Aorta (tissue), 5 donors: ENCODE results near the gene DOCK9. TPM values are rescaled to one million over a fixed set of nuclear protein-coding genes. Genes with fewer than 3 reads are reported as not detected.
A peak's percentile ranks its signal among the peaks of the same experiment; 100 is the strongest.

ENCODE experiments used
- ATAC-seq: fragments of 200-7000 bp; cut with Tn5 transposase; one replicate; pipeline ENCODE4 v1.9.1; 2022; ENCODE audit warnings: moderate library complexity; ENCODE audit not compliant: low FRiP score
- DNase-seq, 2 donors: peaks; one replicate each; pipeline ENCODE4 v3.0.0-alpha.2; 2020
- H3K27ac ChIP-seq, 2 donors: one replicate each; pipeline ENCODE4 v1.5.1; 2013; ENCODE audit warnings: low read length in 2 of 2, mild to moderate bottlenecking in 2 of 2, moderate library complexity in 2 of 2, control low read depth in 1 of 2, inconsistent platforms in 1 of 2, low read depth in 1 of 2
- H3K27me3 ChIP-seq, 2 donors: one replicate each; pipeline ENCODE4 v1.6.1; 2013; ENCODE audit warnings: control low read depth in 1 of 2, low read length in 1 of 2, mild to moderate bottlenecking in 1 of 2, moderate library complexity in 1 of 2; ENCODE audit not compliant: insufficient read depth in 2 of 2, control insufficient read depth in 1 of 2
- H3K36me3 ChIP-seq, 2 donors: one replicate each; pipeline ENCODE4 v1.6.1; 2013; ENCODE audit warnings: control low read depth in 1 of 2, low read length in 1 of 2, mild to moderate bottlenecking in 1 of 2; ENCODE audit not compliant: insufficient read depth in 2 of 2, control insufficient read depth in 1 of 2
- H3K4me1 ChIP-seq, 2 donors: one replicate each; pipeline ENCODE4 v1.6.1; 2013; ENCODE audit warnings: low read length in 2 of 2, control low read depth in 1 of 2, mild to moderate bottlenecking in 1 of 2, moderate library complexity in 1 of 2; ENCODE audit not compliant: insufficient read depth in 2 of 2, control insufficient read depth in 1 of 2
- H3K4me3 ChIP-seq, 2 donors: one replicate each; pipeline ENCODE4 v1.5.1; 2013; ENCODE audit warnings: low read length in 2 of 2, control low read depth in 1 of 2, mild to moderate bottlenecking in 1 of 2
- H3K9me3 ChIP-seq: one replicate; pipeline ENCODE4 v1.6.1; 2013; ENCODE audit warnings: mild to moderate bottlenecking, low read length; ENCODE audit not compliant: control insufficient read depth
- WGBS, 2 donors: extraction: QIAGEN DNeasy Blood & Tissue Kit; methylation state at CpG; one replicate each; pipeline ENCODE4 v1.1.7; 2013; 5-methylcytosine and 5-hydroxymethylcytosine counted together
- intact Hi-C, 2 donors: fragments of 100-400 bp; cut with DNase I; formaldehyde crosslinking; loops; one replicate each; pipeline versions ENCODE4 v1.14.2 to v1.15.0; 2022
- polyA plus RNA-seq, 2 donors: library from polyadenylated mRNA; stranded (reverse); fragments of 200-250 nt; gene quantifications; one replicate each; pipeline ENCODE4 v1.2.3, GENCODE V29; 2013
- total RNA-seq, 2 donors: library from RNA; stranded (reverse); fragmentation: NEBNext Ultra II Directional; extraction: Animal tissue kit (Norgen Biotek cat#: 25700); gene quantifications; one replicate each; pipeline ENCODE4 v1.2.1, GENCODE V29; 2021
- donor health status: healthy with polysubstance abuse.
- donor health status: Bipolar disorder and iron deficiency.
- donor health status: DM: no; HTN: no; CAD: no.
- donor health status: DM: no; HTN: no; CAD: no.
- donor health status: DM: yes; HTN: yes; CAD: no.

The DOCK9 gene
- total and polyA plus RNA-seq, 4 donors, result 9.1 to 107 (median 43.8) TPM

GRCh38 chr13:98913741-98914140 lies 64.1 kb downstream of the DOCK9 start:
- no peak overlapping the region for H3K27ac ChIP-seq
- peaks cover 0 to 4% of the 10 kb centered on the region in 2 donors for H3K36me3 ChIP-seq
- H3K4me1 ChIP-seq, result no peaks in the 10 kb centered on the region
- intact Hi-C loops, result no loop called here
- DNase-seq (no peak), ATAC-seq (no peak)
- H3K9me3 ChIP-seq, result no peaks in the 10 kb centered on the region
- H3K27me3 ChIP-seq, result no peaks in the 10 kb centered on the region
- no peak overlapping the region for H3K4me3 ChIP-seq
- WGBS, 2 donors, result 70 to 76% methylated on average over 5 of the region's 5 CpGs

- DNase-seq (no peak), ATAC-seq (no peak)
- no peaks in the 10 kb centered on the region for H3K9me3 ChIP-seq
- H3K4me1 ChIP-seq, result no peaks in the 10 kb centered on the region
- intact Hi-C loops, result no loop called here
- H3K4me3 ChIP-seq, result no peak overlapping the region
- no peaks in the 10 kb centered on the region for H3K27me3 ChIP-seq
- H3K27ac ChIP-seq, result no peak overlapping the region
- peaks cover 0 to 4% of the 10 kb centered on the region in 2 donors for H3K36me3 ChIP-seq
These were observed 65.0 kb downstream of the DOCK9 start for GRCh38 chr13:98912846-98913245.

DNA sequence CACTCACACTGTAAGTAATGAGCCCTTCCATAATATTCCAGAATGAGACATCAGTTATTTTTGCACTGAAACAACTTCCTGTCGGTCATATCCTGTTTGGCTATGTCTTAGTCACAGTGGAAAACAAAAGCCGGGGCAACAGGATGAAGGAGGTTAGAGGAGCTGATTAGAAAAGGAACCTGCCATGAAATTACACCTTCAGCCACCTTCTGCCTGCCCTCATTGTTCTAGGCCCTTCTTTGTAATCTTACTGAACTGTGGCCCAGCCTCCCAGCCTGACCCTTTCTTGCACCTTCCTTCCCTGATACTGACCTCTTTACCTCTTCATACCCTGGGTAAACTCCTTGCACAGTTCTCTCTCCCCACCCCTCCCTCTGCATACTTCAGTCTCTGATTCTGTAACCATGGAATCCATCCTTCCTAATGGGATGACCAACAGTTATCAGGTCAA lies 67.3 kb downstream of the DOCK9 start:
- WGBS, 2 donors, result 17 to 29% methylated on average over 2 of the region's 2 CpGs
- H3K4me1 ChIP-seq, result no peaks in the 10 kb centered on the region
- peak; percentile 71 for ATAC-seq
- no peaks in the 10 kb centered on the region for H3K27me3 ChIP-seq
- peak overlapping the region in 1 of 2 donors; percentile 4 for H3K27ac ChIP-seq
- peaks cover 0 to 4% of the 10 kb centered on the region in 2 donors for H3K36me3 ChIP-seq
- no peak overlapping the region for H3K4me3 ChIP-seq
- no peak for DNase-seq
- H3K9me3 ChIP-seq, result no peaks in the 10 kb centered on the region
- intact Hi-C loops, result no loop called here

DNA sequence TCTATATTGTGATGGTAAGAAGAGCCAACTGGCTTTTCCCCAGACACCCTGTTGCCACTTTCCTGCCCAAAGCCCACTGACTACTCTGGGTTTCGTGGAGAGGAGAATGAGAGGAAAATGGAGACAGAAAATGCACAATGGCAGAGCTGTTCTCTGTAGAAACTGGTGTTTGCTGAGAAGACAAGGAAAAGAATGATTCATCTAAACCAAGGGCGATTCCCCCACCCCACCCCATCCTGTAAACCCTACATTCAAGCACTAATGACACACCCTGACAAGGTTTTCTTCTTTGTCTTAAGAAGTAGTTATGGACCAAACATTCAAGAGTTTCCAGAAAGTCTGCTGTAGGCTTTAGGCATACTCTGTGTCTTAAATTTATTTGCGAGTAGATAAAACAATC lies 68.8 kb downstream of the DOCK9 start:
- DNase-seq, result no peak
- no peak for ATAC-seq
- H3K27ac ChIP-seq, result no peak overlapping the region
- intact Hi-C loops, result no loop called here
- H3K36me3 ChIP-seq, result no peaks in the 10 kb centered on the region
- no peaks in the 10 kb centered on the region for H3K4me1 ChIP-seq
- no peak overlapping the region for H3K4me3 ChIP-seq
- no peaks in the 10 kb centered on the region for H3K9me3 ChIP-seq
- 89 to 95% methylated on average over 3 of the region's 3 CpGs for WGBS, 2 donors
- no peaks in the 10 kb centered on the region for H3K27me3 ChIP-seq

DNA sequence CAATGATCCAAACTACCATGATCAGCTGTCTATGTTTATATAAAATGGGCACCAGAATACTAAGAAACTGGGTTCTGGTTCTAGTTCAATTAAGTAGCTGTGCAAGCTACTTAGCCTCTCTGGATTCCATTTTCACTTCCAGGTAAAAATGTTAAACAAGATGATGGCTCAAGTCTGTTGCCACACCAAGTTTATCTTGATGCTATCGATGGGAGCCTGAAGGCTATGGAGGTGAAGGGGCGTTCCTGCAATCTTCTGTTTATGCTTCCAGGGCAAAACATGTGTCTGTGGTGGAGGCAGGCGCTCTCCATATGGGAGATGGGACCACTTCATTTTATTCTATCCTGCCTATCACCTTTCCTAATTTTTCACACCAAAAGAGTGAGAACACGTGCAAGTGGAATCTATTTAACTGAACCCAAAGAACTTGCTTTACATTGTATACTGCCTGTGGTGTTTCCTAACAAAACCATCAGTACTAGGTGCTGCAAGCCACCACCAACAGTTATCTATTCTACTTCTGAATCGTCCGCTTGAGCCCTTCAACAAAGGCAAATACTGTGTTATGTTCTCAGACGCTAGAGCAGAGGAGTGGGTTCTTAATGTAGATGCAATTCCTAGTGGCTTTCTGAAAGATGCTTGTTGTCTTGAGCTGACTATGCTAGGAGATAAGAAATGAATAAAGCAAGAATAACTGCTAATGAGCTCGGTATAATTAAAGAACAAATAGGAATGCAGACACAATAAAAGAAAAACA lies 70.9 kb downstream of the DOCK9 start:
- no peak for DNase-seq
- intact Hi-C loops, result no loop called here

DNA sequence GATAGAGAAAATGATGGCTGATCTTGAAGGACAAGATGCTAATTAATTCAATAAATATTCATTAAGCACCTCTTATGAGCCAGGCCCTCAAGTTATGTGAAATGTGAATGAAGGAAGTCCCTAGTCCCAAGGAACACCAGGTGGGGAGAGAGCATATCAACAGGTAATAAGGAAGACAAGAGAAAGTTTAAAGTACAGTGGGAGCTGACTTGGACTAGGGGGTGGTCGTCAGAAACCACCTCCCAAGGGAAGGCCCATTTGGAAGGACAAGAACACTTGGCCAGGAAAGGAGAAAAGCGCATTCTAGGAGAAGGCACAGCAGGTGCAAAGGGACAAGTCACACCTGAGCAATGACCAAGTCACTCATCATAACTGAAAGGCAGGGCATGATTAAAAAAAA lies 72.7 kb downstream of the DOCK9 start:
- Histone ChIP-seq H3K9me3 (no peaks in the 10 kb centered on the region), H3K36me3 (peaks cover 2 to 5% of the 10 kb centered on the region in 2 donors)
- intact Hi-C loops, result no loop called here

More for the DNA sequence above, 70.9 kb downstream of the DOCK9 start:
- 95% methylated on average over 8 of the region's 8 CpGs for WGBS, 2 donors
- no peaks in the 10 kb centered on the region for H3K9me3 ChIP-seq
- H3K27me3 ChIP-seq, result no peaks in the 10 kb centered on the region
- peaks cover 0 to 2% of the 10 kb centered on the region in 2 donors for H3K36me3 ChIP-seq
- no peak overlapping the region for H3K4me3 ChIP-seq
- H3K27ac ChIP-seq, result no peak overlapping the region
- no peak for ATAC-seq
- H3K4me1 ChIP-seq, result no peaks in the 10 kb centered on the region

DNA sequence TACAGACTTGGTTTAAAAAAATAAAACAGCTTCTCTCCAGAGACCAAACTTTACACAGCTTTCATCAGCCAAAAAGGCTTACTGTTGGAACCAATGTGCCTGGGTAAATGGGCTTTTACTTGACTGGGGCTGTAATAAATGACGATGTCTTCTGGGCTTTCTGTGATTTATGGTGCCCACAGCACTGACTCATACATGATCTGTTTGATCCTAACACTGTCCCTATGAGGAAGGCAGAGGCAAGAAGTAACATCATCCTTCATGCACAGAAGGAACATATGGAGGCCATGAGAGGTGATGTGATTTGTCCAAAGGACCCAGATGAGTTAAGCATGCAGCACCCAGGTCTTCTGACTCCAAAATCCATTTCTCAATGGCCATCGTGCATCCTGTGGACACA lies 77.4 kb downstream of the DOCK9 start:
- Histone ChIP-seq H3K27ac (no peak overlapping the region), H3K4me3 (no peak overlapping the region), H3K9me3 (no peaks in the 10 kb centered on the region), H3K27me3 (no peaks in the 10 kb centered on the region), H3K36me3 (peaks cover 2 to 5% of the 10 kb centered on the region in 2 donors), H3K4me1 (peaks cover 4 to 6% of the 10 kb centered on the region in 2 donors)
- WGBS, 2 donors, result 79 to 87% methylated on average over 2 of the region's 2 CpGs
- no peak for DNase-seq
- ATAC-seq, result no peak
- intact Hi-C loops, result no loop called here

More for the DNA sequence above, 72.7 kb downstream of the DOCK9 start:
- ATAC-seq (no peak), DNase-seq (no peak)
- H3K4me1 ChIP-seq, result no peaks in the 10 kb centered on the region
- H3K27me3 ChIP-seq, result no peaks in the 10 kb centered on the region
- 90 to 93% methylated on average over 2 of the region's 2 CpGs for WGBS, 2 donors
- H3K4me3 ChIP-seq, result no peak overlapping the region
- H3K27ac ChIP-seq, result no peak overlapping the region

DNA sequence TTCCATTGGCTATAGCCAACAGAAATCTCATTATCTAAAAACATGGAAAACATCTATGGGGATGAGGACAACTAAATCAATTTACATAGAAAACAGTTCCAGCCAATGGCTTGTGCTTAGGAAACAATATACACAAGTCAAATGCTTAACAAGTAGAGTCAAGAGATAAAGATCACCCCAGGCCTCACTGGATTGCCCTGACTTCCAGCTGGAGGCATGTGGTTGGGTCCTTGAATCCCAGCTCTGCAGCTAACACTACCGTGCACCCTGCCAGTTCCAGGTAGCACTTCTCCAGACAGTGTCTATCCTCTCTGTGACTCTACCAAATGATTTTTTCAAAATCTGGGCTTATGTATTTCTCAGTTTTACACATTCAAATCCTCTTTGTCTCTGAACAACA lies 80.2 kb downstream of the DOCK9 start:
- ATAC-seq, result no peak
- H3K36me3 ChIP-seq, result peaks cover 2 to 5% of the 10 kb centered on the region in 2 donors
- intact Hi-C loops, result no loop called here

GRCh38 chr13:98896868-98897144 lies 81.1 kb downstream of the DOCK9 start:
- Histone ChIP-seq H3K36me3 (peaks cover 0 to 4% of the 10 kb centered on the region in 2 donors), H3K27me3 (no peaks in the 10 kb centered on the region), H3K9me3 (no peaks in the 10 kb centered on the region), H3K27ac (no peak overlapping the region), H3K4me1 (peaks cover 4 to 6% of the 10 kb centered on the region in 2 donors), H3K4me3 (no peak overlapping the region)
- ATAC-seq (no peak), DNase-seq (no peak)
- intact Hi-C loops, result no loop called here
- 11 to 17% methylated on average over 2 of the region's 2 CpGs for WGBS, 2 donors

More for the DNA sequence above, 80.2 kb downstream of the DOCK9 start:
- Histone ChIP-seq H3K4me1 (peaks cover 4 to 6% of the 10 kb centered on the region in 2 donors), H3K4me3 (no peak overlapping the region), H3K27ac (no peak overlapping the region), H3K9me3 (no peaks in the 10 kb centered on the region), H3K27me3 (no peaks in the 10 kb centered on the region)
- DNase-seq, result no peak
- WGBS, 2 donors, result 99 to 100% methylated on average over 1 of the region's 1 CpG
